ENCODE results near the gene ANKS1A. TPM values are rescaled to one million over a fixed set of nuclear protein-coding genes. Genes with fewer than 3 reads are reported as not detected.

Gene ANKS1A
- total RNA-seq, 1 experiment from 2014 or later, result 14.0 TPM

- Mint-ChIP-seq H3K9me3 (ENCODE audit: unreplicated experiment) (no peaks in the 10 kb centered on the region), H3K36me3 (ENCODE audit: insufficient read depth, unreplicated experiment) (no peaks in the 10 kb centered on the region), H3K27me3 (ENCODE audit: insufficient read depth, unreplicated experiment) (no peaks in the 10 kb centered on the region), H3K4me3 (ENCODE audit: unreplicated experiment) (no peak overlapping the region), H3K27ac (ENCODE audit: low read depth, unreplicated experiment) (no peak overlapping the region), H3K4me1 (ENCODE audit: insufficient read depth, unreplicated experiment) (peaks cover 4% of the 10 kb centered on the region)
- TF ChIP-seq CTCF (IDR thresholded peaks at IDR 0.05; ENCODE audit: unreplicated experiment), result no peak
- ChIA-PET POLR2A (no interaction called here), CTCF (no interaction called here)
- intact Hi-C loops (cut with micrococcal nuclease), result no loop called here
- DNase-seq (ENCODE audit: unreplicated experiment), result no peak
- BruUV-seq (replicated peaks), result no TSS peak
Measured at GRCh38 chr6:34917626-34918285, 28.7 kb downstream of the ANKS1A start.

- intact Hi-C loops (cut with micrococcal nuclease), result no loop called here
- ChIA-PET POLR2A (interaction anchor here (0.9 to 1.0 kb wide), 2 partner anchors 10 to 30 kb away, joined by 3 to 4 read pairs; partner anchors contain the start of gene ANKS1A), CTCF (no interaction called here)
- BruUV-seq (replicated peaks), result no TSS peak
- DNase-seq (ENCODE audit: unreplicated experiment), result no peak
- Mint-ChIP-seq H3K36me3 (ENCODE audit: insufficient read depth, unreplicated experiment) (no peaks in the 10 kb centered on the region), H3K27ac (ENCODE audit: low read depth, unreplicated experiment) (no peak overlapping the region), H3K27me3 (ENCODE audit: insufficient read depth, unreplicated experiment) (no peaks in the 10 kb centered on the region), H3K9me3 (ENCODE audit: unreplicated experiment) (no peaks in the 10 kb centered on the region), H3K4me3 (ENCODE audit: unreplicated experiment) (no peak overlapping the region), H3K4me1 (ENCODE audit: insufficient read depth, unreplicated experiment) (no peaks in the 10 kb centered on the region)
- no peak for TF ChIP-seq CTCF (IDR thresholded peaks at IDR 0.05; ENCODE audit: unreplicated experiment)
Measured at GRCh38 chr6:34919651-34920050, 30.6 kb downstream of the ANKS1A start.

- POLR2A ChIA-PET, result no interaction called here
- CTCF ChIA-PET, result no interaction called here
- intact Hi-C loops (cut with micrococcal nuclease), result no loop called here
Measured at GRCh38 chr6:34920097-34920496, 31.0 kb downstream of the ANKS1A start.

GRCh38 chr6:34922177-34922663, 33.2 kb downstream of the ANKS1A start:
- Mint-ChIP-seq H3K4me1 (ENCODE audit: insufficient read depth, unreplicated experiment) (peaks cover 9% of the 10 kb centered on the region), H3K27ac (ENCODE audit: low read depth, unreplicated experiment) (no peak overlapping the region), H3K9me3 (ENCODE audit: unreplicated experiment) (no peaks in the 10 kb centered on the region), H3K4me3 (ENCODE audit: unreplicated experiment) (no peak overlapping the region), H3K27me3 (ENCODE audit: insufficient read depth, unreplicated experiment) (no peaks in the 10 kb centered on the region), H3K36me3 (ENCODE audit: insufficient read depth, unreplicated experiment) (no peaks in the 10 kb centered on the region)
- POLR2A ChIA-PET, result interaction anchor here (1.1 to 1.4 kb wide), 6 partner anchors 13 to 102 kb away, joined by 3 to 8 read pairs (median 4); partner anchors contain the start of genes ANKS1A and TAF11
- TF ChIP-seq CTCF (IDR thresholded peaks at IDR 0.05; ENCODE audit: unreplicated experiment), result no peak
- no TSS peak for BruUV-seq (replicated peaks)
- CTCF ChIA-PET, result interaction anchor here (1.0 kb wide), 2 partner anchors 45 to 319 kb away, joined by 3 to 4 read pairs; no protein-coding TSS in a partner anchor
- intact Hi-C loops (cut with micrococcal nuclease), result no loop called here
- DNase-seq (ENCODE audit: unreplicated experiment), result peak; percentile 68

More at GRCh38 chr6:34920097-34920496, 31.0 kb downstream of the ANKS1A start:
- BruUV-seq (replicated peaks), result no TSS peak
- Mint-ChIP-seq H3K9me3 (ENCODE audit: unreplicated experiment) (no peaks in the 10 kb centered on the region), H3K36me3 (ENCODE audit: insufficient read depth, unreplicated experiment) (no peaks in the 10 kb centered on the region), H3K4me3 (ENCODE audit: unreplicated experiment) (no peak overlapping the region), H3K27me3 (ENCODE audit: insufficient read depth, unreplicated experiment) (no peaks in the 10 kb centered on the region), H3K4me1 (ENCODE audit: insufficient read depth, unreplicated experiment) (no peaks in the 10 kb centered on the region), H3K27ac (ENCODE audit: low read depth, unreplicated experiment) (no peak overlapping the region)
- DNase-seq (ENCODE audit: unreplicated experiment), result no peak
- no peak for TF ChIP-seq CTCF (IDR thresholded peaks at IDR 0.05; ENCODE audit: unreplicated experiment)

All from MCF 10A (cell line).